Adrenal gland (tissue), 5 donors: ENCODE results near the gene AP4M1.

Experiments
- POLR2A ChIP-seq, 2 donors: fragments of 450-650 bp; IDR thresholded peaks; one replicate each; pipeline ENCODE4 v1.6.1; 2017; ENCODE audit warnings: antibody characterized with exemption in 2 of 2, mild to moderate bottlenecking in 2 of 2, moderate library complexity in 1 of 2
- TF ChIP-seq, protein P1 (sequence below), 6 experiments: fragments of 450-650 bp in 4 of 6; fragments of 200-600 bp in 2 of 6; sonication (generic) in 1 of 6; IDR thresholded peaks; 1 replicate in 5 of 6; 2 replicates in 1 of 6; pipeline versions ENCODE4 v1.5.1 to v1.8.0; 2016 to 2021; ENCODE audit warnings: antibody characterized with exemption in 6 of 6, mild to moderate bottlenecking in 2 of 6, moderate library complexity in 1 of 6
- donor health status: DM: no; HTN: no; CAD: no.

DNA sequence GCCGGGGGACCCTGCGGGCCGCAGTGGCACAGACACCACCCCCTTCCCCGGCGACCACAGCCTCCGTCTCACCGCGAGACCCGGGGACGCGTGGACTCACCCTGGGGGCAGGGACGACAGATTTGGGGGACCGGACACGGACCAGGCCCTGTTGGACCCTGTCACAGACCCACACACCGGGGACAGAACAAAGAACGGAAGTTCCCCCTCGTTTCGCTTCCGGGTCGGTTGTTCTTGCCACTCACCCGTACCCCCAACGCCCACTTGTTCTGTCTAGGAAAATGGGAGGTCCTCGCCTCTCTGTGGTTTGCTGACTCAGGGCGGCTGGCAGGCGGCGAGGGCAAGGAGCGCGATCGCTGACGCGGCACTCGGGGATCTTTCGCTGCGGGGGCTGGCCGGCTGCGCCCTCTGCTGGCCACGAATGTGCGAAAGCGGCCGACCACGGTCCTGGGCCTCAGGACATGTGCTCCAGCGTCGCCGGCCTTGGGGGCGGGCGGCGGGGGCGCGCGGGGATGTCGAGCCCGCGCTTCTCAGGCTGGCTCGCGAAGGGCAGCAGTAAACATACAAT is 19.8 kb upstream of the AP4M1 start, which contains the start of gene ZNF3:
- TF ChIP-seq, protein P1, sequence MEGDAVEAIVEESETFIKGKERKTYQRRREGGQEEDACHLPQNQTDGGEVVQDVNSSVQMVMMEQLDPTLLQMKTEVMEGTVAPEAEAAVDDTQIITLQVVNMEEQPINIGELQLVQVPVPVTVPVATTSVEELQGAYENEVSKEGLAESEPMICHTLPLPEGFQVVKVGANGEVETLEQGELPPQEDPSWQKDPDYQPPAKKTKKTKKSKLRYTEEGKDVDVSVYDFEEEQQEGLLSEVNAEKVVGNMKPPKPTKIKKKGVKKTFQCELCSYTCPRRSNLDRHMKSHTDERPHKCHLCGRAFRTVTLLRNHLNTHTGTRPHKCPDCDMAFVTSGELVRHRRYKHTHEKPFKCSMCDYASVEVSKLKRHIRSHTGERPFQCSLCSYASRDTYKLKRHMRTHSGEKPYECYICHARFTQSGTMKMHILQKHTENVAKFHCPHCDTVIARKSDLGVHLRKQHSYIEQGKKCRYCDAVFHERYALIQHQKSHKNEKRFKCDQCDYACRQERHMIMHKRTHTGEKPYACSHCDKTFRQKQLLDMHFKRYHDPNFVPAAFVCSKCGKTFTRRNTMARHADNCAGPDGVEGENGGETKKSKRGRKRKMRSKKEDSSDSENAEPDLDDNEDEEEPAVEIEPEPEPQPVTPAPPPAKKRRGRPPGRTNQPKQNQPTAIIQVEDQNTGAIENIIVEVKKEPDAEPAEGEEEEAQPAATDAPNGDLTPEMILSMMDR (IDR thresholded peaks at IDR 0.05): peak; percentile 80 to 98 (median 93)
- TF ChIP-seq POLR2A (IDR thresholded peaks at IDR 0.05): peak in 1 of 2 donors; percentile 80
